HG03469 (cell line): Measurements from ENCODE around the gene PRKCE.

Experiments
- ATAC-seq: cut with Tn5 transposase; IDR thresholded peaks from one replicate; pipeline ENCODE4 v1.9.1; 2021; ENCODE audit warnings: mild to moderate bottlenecking, moderate library complexity, moderate number of reproducible peaks; ENCODE audit not compliant: unreplicated experiment

Gene PRKCE

GRCh38 chr2:45631319-45631718 is 20.2 kb upstream of the PRKCE start:
- ATAC-seq, result no peak

GRCh38 chr2:45631955-45632354 is 19.5 kb upstream of the PRKCE start:
- no peak for ATAC-seq

- ATAC-seq, result no peak
Measured at GRCh38 chr2:45634223-45634622, 17.3 kb upstream of the PRKCE start.

- no peak for ATAC-seq
Measured at GRCh38 chr2:45636008-45636407, 15.5 kb upstream of the PRKCE start.

- no peak for ATAC-seq
Measured at GRCh38 chr2:45637440-45637839, 14.0 kb upstream of the PRKCE start.

- ATAC-seq, result no peak
Measured at GRCh38 chr2:45640576-45640975, 10.9 kb upstream of the PRKCE start.

GRCh38 chr2:45643095-45643494 is 8.4 kb upstream of the PRKCE start:
- ATAC-seq, result no peak

- ATAC-seq, result no peak
Measured at GRCh38 chr2:45643543-45644542, 7.6 kb upstream of the PRKCE start.

GRCh38 chr2:45646289-45646688 is 5.2 kb upstream of the PRKCE start:
- no peak for ATAC-seq

GRCh38 chr2:45647356-45647755 is 4.1 kb upstream of the PRKCE start:
- ATAC-seq, result no peak

GRCh38 chr2:45647986-45648520 is 3.4 kb upstream of the PRKCE start:
- no peak for ATAC-seq

GRCh38 chr2:45648636-45649035 is 2.8 kb upstream of the PRKCE start:
- ATAC-seq, result no peak

- no peak for ATAC-seq
Measured at GRCh38 chr2:45649462-45649857, 2.0 kb upstream of the PRKCE start.

- peak; percentile 3 for ATAC-seq
Measured at GRCh38 chr2:45649858-45650811, 1.3 kb upstream of the PRKCE start.

- peak; percentile 65 for ATAC-seq
Measured at GRCh38 chr2:45650851-45651414, 542 bp upstream of the PRKCE start.

- ATAC-seq, result no peak
Measured at GRCh38 chr2:45652090-45653031, 886 bp downstream of the PRKCE start.

GRCh38 chr2:45653122-45653913 is 1.8 kb downstream of the PRKCE start:
- no peak for ATAC-seq

GRCh38 chr2:45654250-45654649 is 2.8 kb downstream of the PRKCE start:
- no peak for ATAC-seq

GRCh38 chr2:45661828-45662227 is 10.4 kb downstream of the PRKCE start:
- no peak for ATAC-seq
